Urinary bladder (tissue), 4 donors: ENCODE measurements around the gene KNOP1. TPM values are rescaled to one million over a fixed set of nuclear protein-coding genes. Genes with fewer than 3 reads are reported as not detected.
"Not testable (repeated sequence)": the region's sequence is repeated elsewhere in the genome, so short reads cannot be mapped to it uniquely, and the experiment has no call there.

ENCODE experiments used
- DNase-seq: peaks from one replicate; pipeline ENCODE4 v3.0.0-alpha.2; 2015; ENCODE audit errors: extremely low spot score
- H3K27ac ChIP-seq: one replicate; pipeline ENCODE4 v1.5.1; 2013; ENCODE audit warnings: low read depth, mild to moderate bottlenecking, moderate library complexity
- H3K36me3 ChIP-seq: one replicate; pipeline ENCODE4 v1.6.1; 2013; ENCODE audit warnings: mild to moderate bottlenecking, moderate library complexity; ENCODE audit not compliant: insufficient read depth
- H3K4me1 ChIP-seq: one replicate; pipeline ENCODE4 v1.6.1; 2013; ENCODE audit warnings: mild to moderate bottlenecking, moderate library complexity; ENCODE audit not compliant: insufficient read depth
- H3K4me3 ChIP-seq: one replicate; pipeline ENCODE4 v1.5.1; 2013; ENCODE audit warnings: low read depth, low read length
- WGBS: extraction: QIAGEN DNeasy Blood & Tissue Kit; methylation state at CpG from one replicate; pipeline ENCODE4 v1.1.7; 2013; 5-methylcytosine and 5-hydroxymethylcytosine counted together
- polyA plus RNA-seq: library from polyadenylated mRNA; stranded (reverse); fragments of 200-250 nt; gene quantifications from one replicate; pipeline ENCODE4 v1.2.3, GENCODE V29; 2013
- total RNA-seq: library from RNA; depleted of rRNA; stranded (reverse); fragments of >200 nt; gene quantifications from one replicate; pipeline ENCODE4 v1.2.3, GENCODE V29; 2014
- donor health status: healthy with polysubstance abuse.
- donor health status: healthy.

KNOP1 gene
- total and polyA plus RNA-seq, 2 donors, result 9.0 to 11.0 TPM

- WGBS, result 72% methylated on average over 7 of the region's 7 CpGs
- no peak for DNase-seq
- H3K4me1 ChIP-seq, result no peaks in the 10 kb centered on the region
These were observed 5.0 kb upstream of the KNOP1 start for GRCh38 chr16:19722981-19723380.

DNA sequence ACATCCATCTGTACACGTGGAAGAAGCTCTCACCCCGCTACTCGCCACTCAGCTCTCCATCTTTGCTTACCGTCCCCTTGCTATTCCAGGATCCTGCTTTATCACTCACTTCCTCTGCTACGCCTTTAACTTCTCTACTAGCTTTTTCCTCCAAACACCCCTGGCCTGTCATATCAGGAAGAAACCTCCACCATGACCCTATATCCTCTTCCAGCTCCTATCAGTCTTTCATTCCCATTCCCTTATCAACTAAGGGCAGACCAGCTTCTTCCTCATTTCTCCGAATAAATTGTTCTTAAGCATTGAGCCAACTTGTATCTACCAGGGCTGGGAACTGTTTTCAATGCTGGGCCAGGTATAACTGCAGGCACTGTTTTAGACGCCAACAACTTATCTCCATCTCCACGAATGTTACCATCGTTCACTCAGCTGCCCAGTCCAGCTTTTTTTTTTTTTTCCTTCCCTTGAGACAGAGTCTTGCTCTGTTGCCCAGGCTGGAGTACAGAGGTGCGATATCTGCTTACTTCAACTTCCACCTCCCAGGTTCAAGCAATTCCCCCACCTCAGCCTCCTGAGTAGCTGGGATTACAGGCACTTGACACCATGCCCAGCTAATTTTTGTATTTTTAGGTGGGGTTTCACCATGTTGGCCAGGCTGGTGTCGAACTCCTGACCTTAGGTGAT is 4.4 kb upstream of the KNOP1 start:
- no peaks in the 10 kb centered on the region for H3K36me3 ChIP-seq
- no peak overlapping the region for H3K4me3 ChIP-seq
- H3K27ac ChIP-seq, result no peak overlapping the region
- no peaks in the 10 kb centered on the region for H3K4me1 ChIP-seq
- no peak for DNase-seq
- WGBS, result 84% methylated on average over 11 of the region's 11 CpGs

More at GRCh38 chr16:19722981-19723380, 5.0 kb upstream of the KNOP1 start:
- H3K36me3 ChIP-seq, result no peaks in the 10 kb centered on the region
- H3K4me3 ChIP-seq, result no peak overlapping the region
- no peak overlapping the region for H3K27ac ChIP-seq

DNA sequence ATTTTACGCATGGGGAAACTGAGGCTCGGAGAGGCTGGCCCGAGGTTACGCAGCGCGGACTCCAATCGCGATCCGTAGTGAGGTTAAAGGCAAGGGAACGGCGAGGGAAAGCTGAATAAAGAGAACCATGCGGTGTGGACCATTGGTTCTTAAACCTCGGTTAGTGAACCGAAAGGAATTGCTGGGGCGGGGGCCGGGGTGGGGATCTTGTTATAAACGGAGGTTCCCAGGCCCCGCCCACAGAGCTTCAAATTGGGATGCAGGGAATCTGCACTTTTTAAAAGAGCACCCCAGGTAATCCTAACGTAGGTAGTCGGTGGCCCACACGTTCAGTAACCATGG is 568 bp upstream of the KNOP1 start:
- H3K4me3 ChIP-seq, result peak overlapping the region; percentile 86
- no peak for DNase-seq
- under 1% methylated on average over 21 of the region's 21 CpGs for WGBS
- no peaks in the 10 kb centered on the region for H3K36me3 ChIP-seq
- no peak overlapping the region for H3K27ac ChIP-seq
- H3K4me1 ChIP-seq, result no peaks in the 10 kb centered on the region

DNA sequence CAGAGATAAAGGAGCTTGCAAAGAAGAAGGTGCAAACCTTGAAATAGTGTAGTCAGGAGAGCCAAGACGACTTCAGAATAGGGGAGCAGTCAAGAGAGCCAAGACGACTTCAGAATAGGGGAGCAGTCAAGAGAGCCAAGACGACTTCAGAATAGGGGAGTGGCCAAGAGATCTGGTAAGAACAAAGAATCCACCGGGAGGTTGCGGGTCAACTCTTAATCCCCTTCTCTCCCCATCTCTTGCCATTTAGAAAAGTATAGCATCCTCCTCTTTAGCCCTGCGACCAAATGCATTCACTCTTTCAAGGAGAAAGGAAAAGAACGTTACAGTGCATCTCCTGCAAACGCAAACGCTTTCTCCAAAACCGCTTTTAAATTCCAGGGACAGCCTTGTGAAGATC is 713 bp downstream of the KNOP1 start:
- Histone ChIP-seq H3K4me3 (peak overlapping the region; percentile 86), H3K36me3 (no peaks in the 10 kb centered on the region), H3K4me1 (no peaks in the 10 kb centered on the region), H3K27ac (no peak overlapping the region)
- under 1% methylated on average over 10 of the region's 10 CpGs for WGBS
- no peak for DNase-seq

DNA sequence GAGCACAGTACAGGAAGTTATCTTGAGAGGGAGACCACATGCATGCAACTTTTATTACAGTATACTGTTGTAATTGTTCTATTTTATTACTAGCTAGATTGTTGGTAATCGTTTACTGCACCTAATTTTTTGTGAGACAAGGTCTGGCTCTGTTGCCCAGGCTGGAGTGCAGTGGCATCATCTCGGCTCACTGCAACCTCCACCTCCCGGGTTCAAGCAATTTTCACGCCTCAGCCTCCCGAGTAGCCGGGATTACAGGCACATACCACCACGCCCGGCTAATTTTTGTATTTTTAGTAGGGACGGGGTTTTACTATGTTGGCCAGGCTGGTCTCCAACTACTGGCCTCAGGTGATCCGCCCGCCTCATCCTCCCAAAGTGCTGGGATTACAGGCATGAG is 1.3 kb downstream of the KNOP1 start:
- H3K36me3 ChIP-seq, DNase-seq, H3K27ac ChIP-seq, H3K4me1 ChIP-seq: not testable (repeated sequence)
- peak overlapping the region; percentile 86 for H3K4me3 ChIP-seq
- 31% methylated on average over 11 of the region's 11 CpGs for WGBS

DNA sequence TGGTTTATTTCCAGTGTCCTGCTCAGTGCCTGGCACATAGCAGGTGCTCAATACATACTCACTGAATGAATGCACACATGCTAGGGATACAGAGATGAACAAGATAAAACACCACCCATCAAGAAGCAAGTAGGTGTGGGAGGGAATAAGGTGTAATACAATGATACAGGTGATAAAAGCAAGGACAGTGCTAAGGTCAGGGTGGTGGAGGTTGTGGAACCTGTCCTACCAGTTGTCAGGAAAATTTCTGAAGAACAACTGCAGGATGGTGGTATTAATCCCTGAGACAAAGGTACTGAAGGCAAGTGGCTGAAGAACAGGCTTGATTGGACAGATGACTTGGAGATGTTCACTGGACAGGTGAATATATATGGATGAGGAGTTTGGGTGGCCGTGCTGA is 1.8 kb downstream of the KNOP1 start:
- no peak for DNase-seq
- Histone ChIP-seq H3K27ac (no peak overlapping the region), H3K4me1 (no peaks in the 10 kb centered on the region), H3K4me3 (no peak overlapping the region), H3K36me3 (no peaks in the 10 kb centered on the region)
- WGBS, result 83% methylated on average over 1 of the region's 1 CpG

- Histone ChIP-seq H3K4me1 (no peaks in the 10 kb centered on the region), H3K36me3 (no peaks in the 10 kb centered on the region), H3K4me3 (no peak overlapping the region), H3K27ac (no peak overlapping the region)
- no peak for DNase-seq
- WGBS, result 88% methylated on average over 5 of the region's 5 CpGs
These were observed 2.5 kb downstream of the KNOP1 start for GRCh38 chr16:19715566-19715965.

DNA sequence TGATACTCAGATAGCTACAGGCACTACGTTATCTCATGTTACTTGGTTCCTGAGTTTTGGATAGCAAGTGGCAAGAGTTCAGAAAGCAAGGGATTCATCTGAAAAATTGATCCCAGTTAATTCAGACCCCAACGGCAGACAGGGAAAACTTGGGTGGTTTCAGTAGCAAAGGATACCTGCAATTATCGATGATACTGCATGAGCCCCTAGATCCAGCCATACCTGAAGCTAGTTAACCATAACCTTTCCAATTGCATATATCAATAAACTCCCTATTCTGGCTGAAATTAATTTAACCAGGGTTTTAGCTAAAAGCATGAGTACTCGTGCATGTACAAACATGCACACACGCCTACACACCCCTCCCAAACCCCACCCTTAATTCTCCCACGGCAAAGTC is 4.3 kb downstream of the KNOP1 start:
- WGBS, result 93% methylated on average over 6 of the region's 6 CpGs
- H3K27ac ChIP-seq, result no peak overlapping the region
- H3K36me3 ChIP-seq, result no peaks in the 10 kb centered on the region
- no peak for DNase-seq
- H3K4me1 ChIP-seq, result no peaks in the 10 kb centered on the region
- H3K4me3 ChIP-seq, result no peak overlapping the region

GRCh38 chr16:19712418-19713058 is 5.5 kb downstream of the KNOP1 start:
- Histone ChIP-seq H3K4me3 (no peak overlapping the region), H3K36me3 (no peaks in the 10 kb centered on the region), H3K4me1 (no peaks in the 10 kb centered on the region), H3K27ac (no peak overlapping the region)
- no peak for DNase-seq
- 91% methylated on average over 11 of the region's 11 CpGs for WGBS

DNA sequence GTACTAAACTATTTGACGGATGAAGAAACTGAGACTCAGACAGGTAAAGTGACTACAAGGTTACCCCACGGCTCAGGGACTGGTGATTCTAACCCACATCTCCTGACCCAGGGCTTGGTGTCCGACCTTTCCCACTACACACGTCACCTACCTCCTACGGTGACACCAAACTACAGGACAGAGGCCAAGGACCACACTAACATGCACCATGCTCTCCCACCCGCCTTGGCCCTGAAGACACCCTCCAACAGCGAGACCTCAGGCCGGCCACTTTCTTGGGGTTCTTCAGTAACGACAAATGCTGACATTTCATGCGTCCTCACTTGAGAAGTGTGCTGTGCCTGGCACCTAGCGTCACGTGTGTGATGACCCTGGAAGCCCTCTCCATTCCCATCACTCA is 6.4 kb downstream of the KNOP1 start:
- no peaks in the 10 kb centered on the region for H3K36me3 ChIP-seq
- no peak overlapping the region for H3K27ac ChIP-seq
- no peaks in the 10 kb centered on the region for H3K4me1 ChIP-seq
- no peak for DNase-seq
- no peak overlapping the region for H3K4me3 ChIP-seq
- 89% methylated on average over 12 of the region's 12 CpGs for WGBS

GRCh38 chr16:19710991-19711545 is 7.0 kb downstream of the KNOP1 start:
- Histone ChIP-seq H3K27ac (no peak overlapping the region), H3K4me3 (no peak overlapping the region), H3K4me1 (no peaks in the 10 kb centered on the region), H3K36me3 (no peaks in the 10 kb centered on the region)
- no peak for DNase-seq
- 75% methylated on average over 13 of the region's 13 CpGs for WGBS

GRCh38 chr16:19710191-19710908 is 7.7 kb downstream of the KNOP1 start:
- H3K27ac ChIP-seq, result no peak overlapping the region
- H3K4me1 ChIP-seq, result no peaks in the 10 kb centered on the region
- H3K36me3 ChIP-seq, result no peaks in the 10 kb centered on the region
- 85% methylated on average over 23 of the region's 23 CpGs for WGBS
- DNase-seq, result no peak
- no peak overlapping the region for H3K4me3 ChIP-seq

DNA sequence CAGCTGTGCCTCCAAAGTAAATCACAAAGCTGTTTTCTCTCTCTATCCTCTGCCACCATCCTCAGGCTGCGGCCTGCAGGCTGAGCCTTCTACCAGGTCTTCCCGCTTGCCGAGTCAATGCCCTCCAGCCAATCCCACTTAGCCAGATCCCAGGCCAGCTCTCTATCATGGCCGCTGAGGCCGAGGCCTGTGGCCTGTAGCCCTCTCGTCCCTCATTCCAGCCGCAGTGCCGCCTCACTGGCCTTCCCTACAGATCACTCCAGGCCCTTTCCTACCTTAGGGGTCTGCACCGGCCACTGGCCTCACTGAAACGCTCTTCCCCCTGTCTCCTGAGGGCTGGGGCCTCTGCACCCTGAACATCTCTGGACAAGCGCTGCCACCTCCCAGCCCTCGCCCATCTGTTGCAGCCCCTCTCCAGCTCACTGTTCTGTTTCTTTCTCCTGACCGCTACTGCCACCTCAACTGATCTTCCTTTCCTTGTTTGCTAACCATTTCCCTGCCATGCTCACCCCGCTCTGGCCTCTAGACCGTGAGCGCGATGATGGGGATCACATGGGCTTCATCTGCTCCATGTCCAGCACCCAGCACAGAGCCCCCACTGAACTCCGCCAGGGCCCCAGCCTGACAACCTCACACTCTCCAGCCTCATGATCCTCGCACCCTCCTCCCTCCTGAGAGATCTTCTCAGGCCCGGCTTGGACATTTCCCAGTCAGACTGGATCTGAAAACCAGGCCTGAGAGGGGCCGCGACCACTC is 8.5 kb downstream of the KNOP1 start:
- 92% methylated on average over 22 of the region's 22 CpGs for WGBS
- DNase-seq, result no peak
- H3K27ac ChIP-seq, result no peak overlapping the region
- no peaks in the 10 kb centered on the region for H3K36me3 ChIP-seq
- no peaks in the 10 kb centered on the region for H3K4me1 ChIP-seq
- H3K4me3 ChIP-seq, result no peak overlapping the region
